Testis (tissue), 2 donors: Measurements from ENCODE around the gene FAM131A.

Source experiments
- POLR2A ChIP-seq: fragments of 450-650 bp; IDR thresholded peaks from one replicate; pipeline ENCODE4 v1.6.1; 2017; ENCODE audit warnings: antibody characterized with exemption, mild to moderate bottlenecking, moderate library complexity
- TF ChIP-seq, protein P1 (sequence below), 3 experiments: fragments of 450-650 bp in 2 of 3; fragments of 200-600 bp in 1 of 3; sonication (generic) in 1 of 3; IDR thresholded peaks; one replicate each; pipeline ENCODE4 v1.5.1; 2016 to 2019; ENCODE audit warnings: antibody characterized with exemption in 3 of 3, mild to moderate bottlenecking in 2 of 3, moderate library complexity in 1 of 3

DNA sequence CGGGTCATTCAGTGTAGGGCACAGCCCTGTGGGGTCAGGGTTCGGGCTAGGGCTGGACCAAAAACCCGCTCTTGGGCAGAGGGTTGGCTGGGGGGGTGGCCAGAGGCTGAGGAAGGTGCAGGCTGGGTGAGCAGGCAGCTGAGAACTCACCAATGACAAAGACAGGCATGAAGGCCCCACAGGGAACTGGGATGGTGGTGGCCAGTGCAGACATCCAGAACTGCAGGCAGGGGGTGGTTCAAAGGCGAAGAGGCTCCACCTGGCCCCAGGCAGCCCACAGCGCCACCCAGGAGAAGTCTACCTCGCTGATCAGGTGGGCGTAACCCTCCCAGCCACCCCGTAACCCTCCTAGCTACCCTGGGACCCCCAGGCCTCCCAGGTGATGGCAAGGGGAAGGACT, 17.4 kb downstream of the FAM131A start:
- TF ChIP-seq, protein P1, sequence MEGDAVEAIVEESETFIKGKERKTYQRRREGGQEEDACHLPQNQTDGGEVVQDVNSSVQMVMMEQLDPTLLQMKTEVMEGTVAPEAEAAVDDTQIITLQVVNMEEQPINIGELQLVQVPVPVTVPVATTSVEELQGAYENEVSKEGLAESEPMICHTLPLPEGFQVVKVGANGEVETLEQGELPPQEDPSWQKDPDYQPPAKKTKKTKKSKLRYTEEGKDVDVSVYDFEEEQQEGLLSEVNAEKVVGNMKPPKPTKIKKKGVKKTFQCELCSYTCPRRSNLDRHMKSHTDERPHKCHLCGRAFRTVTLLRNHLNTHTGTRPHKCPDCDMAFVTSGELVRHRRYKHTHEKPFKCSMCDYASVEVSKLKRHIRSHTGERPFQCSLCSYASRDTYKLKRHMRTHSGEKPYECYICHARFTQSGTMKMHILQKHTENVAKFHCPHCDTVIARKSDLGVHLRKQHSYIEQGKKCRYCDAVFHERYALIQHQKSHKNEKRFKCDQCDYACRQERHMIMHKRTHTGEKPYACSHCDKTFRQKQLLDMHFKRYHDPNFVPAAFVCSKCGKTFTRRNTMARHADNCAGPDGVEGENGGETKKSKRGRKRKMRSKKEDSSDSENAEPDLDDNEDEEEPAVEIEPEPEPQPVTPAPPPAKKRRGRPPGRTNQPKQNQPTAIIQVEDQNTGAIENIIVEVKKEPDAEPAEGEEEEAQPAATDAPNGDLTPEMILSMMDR (IDR thresholded peaks at IDR 0.05) = no peak
- no peak for TF ChIP-seq POLR2A
